Smooth muscle cell (in vitro differentiated cells): ENCODE data around the gene C5orf58. TPM values are rescaled to one million over a fixed set of nuclear protein-coding genes. Genes with fewer than 3 reads are reported as not detected.

Experiments used
- DNase-seq: peaks from one replicate; lab custom pipeline; 2025; ENCODE audit not compliant: unreplicated experiment; lab: John Stamatoyannopoulos, UW
- H2AFZ ChIP-seq: fragments of 200-600 bp; sonication (generic); 2 replicates; pipeline ENCODE4 v1.6.0; 2016; ENCODE audit warnings: antibody characterized with exemption, low read depth, mild to moderate bottlenecking
- H3F3A ChIP-seq: fragments of 200-600 bp; sonication (generic); 2 replicates; pipeline ENCODE4 v1.6.0; 2017; ENCODE audit warnings: antibody characterized with exemption, low read depth
- H3K27ac ChIP-seq: fragments of 200-600 bp; sonication (generic); 2 replicates; pipeline ENCODE4 v1.5.1; 2016; ENCODE audit warnings: low read depth, mild to moderate bottlenecking
- H3K27me3 ChIP-seq: fragments of 200-600 bp; sonication (generic); 2 replicates; pipeline ENCODE4 v1.6.1; 2016; ENCODE audit warnings: low read depth, mild to moderate bottlenecking
- H3K36me3 ChIP-seq: fragments of 200-600 bp; sonication (generic); 2 replicates; pipeline ENCODE4 v1.5.1; 2016; ENCODE audit warnings: low read depth
- H3K4me1 ChIP-seq: fragments of 200-600 bp; sonication (generic); 2 replicates; pipeline ENCODE4 v1.5.1; 2016; ENCODE audit warnings: low read depth
- H3K4me2 ChIP-seq: fragments of 200-600 bp; sonication (generic); 2 replicates; pipeline ENCODE4 v1.6.0; 2016; ENCODE audit warnings: mild to moderate bottlenecking
- H3K4me3 ChIP-seq: fragments of 200-600 bp; sonication (generic); 2 replicates; pipeline ENCODE4 v1.5.1; 2016; ENCODE audit warnings: mild to moderate bottlenecking
- H3K79me2 ChIP-seq: fragments of 200-600 bp; sonication (generic); 2 replicates; pipeline ENCODE4 v1.6.0; 2016; ENCODE audit warnings: low read depth, mild to moderate bottlenecking
- H3K9ac ChIP-seq: fragments of 200-600 bp; sonication (generic); 2 replicates; pipeline ENCODE4 v1.6.0; 2016; ENCODE audit warnings: low read depth
- H3K9me3 ChIP-seq: fragments of 200-600 bp; sonication (generic); replicated peaks from 2 replicates; pipeline ENCODE4 v1.5.1; 2016; ENCODE audit warnings: low read depth
- H4K20me1 ChIP-seq: fragments of 200-600 bp; sonication (generic); 2 replicates; pipeline ENCODE4 v1.6.0; 2016; ENCODE audit warnings: low read depth
- CTCF ChIP-seq: fragments of 200-600 bp; sonication (generic); IDR thresholded peaks from 2 replicates; pipeline ENCODE4 v1.5.1; 2017; ENCODE audit warnings: borderline replicate concordance, mild to moderate bottlenecking, antibody characterized with exemption; ENCODE audit not compliant: insufficient read depth, poor library complexity, severe bottlenecking
- WGBS: methylation state at CpG from one replicate; pipeline ENCODE4 v1.1.7; 2016; ENCODE audit warnings: low lambda C conversion rate; 5-methylcytosine and 5-hydroxymethylcytosine counted together
- polyA plus RNA-seq: library from polyadenylated mRNA; unstranded; fragments of >200 nt; fragmentation: Nextera tagmentation; extraction: Ambion mirVana; gene quantifications from 2 replicates; pipeline ENCODE4 v1.2.1, GENCODE V29; 2016
- total RNA-seq: library from RNA; depleted of rRNA; stranded (reverse); fragments of >200 nt; gene quantifications from 2 replicates; pipeline ENCODE4 v1.2.3, GENCODE V29; 2014

The C5orf58 gene
- total and polyA plus RNA-seq, 2 experiments from 2014 or later = not detected

GRCh38 chr5:170262061-170263045 lies 29.6 kb downstream of the C5orf58 start:
- Histone ChIP-seq H3K79me2 (no peaks in the 10 kb centered on the region), H3K4me3 (no peak overlapping the region), H3K4me2 (no peak overlapping the region), H3K9ac (no peak overlapping the region), H4K20me1 (no peaks in the 10 kb centered on the region), H3K4me1 (peaks cover 22% of the 10 kb centered on the region), H3K27me3 (no peaks in the 10 kb centered on the region), H3K36me3 (no peaks in the 10 kb centered on the region), H3F3A (no peaks in the 10 kb centered on the region), H2AFZ (no peak overlapping the region), H3K27ac (no peak overlapping the region), H3K9me3 (no peaks in the 10 kb centered on the region)
- 89% methylated on average over 15 of the region's 15 CpGs for WGBS
- TF ChIP-seq CTCF = no peak
- DNase-seq = no peak

GRCh38 chr5:170263906-170264305 lies 31.1 kb downstream of the C5orf58 start:
- no peak for TF ChIP-seq CTCF
- H3K9me3 ChIP-seq = no peaks in the 10 kb centered on the region
- H3K36me3 ChIP-seq = no peaks in the 10 kb centered on the region
- H4K20me1 ChIP-seq = no peaks in the 10 kb centered on the region
- H3K27me3 ChIP-seq = no peaks in the 10 kb centered on the region
- H3F3A ChIP-seq = no peaks in the 10 kb centered on the region
- H3K4me2 ChIP-seq = no peak overlapping the region
- H3K4me3 ChIP-seq = no peak overlapping the region
- no peak overlapping the region for H3K27ac ChIP-seq
- DNase-seq = no peak
- no peaks in the 10 kb centered on the region for H3K79me2 ChIP-seq
- WGBS = 92% methylated on average over 4 of the region's 4 CpGs
- no peak overlapping the region for H2AFZ ChIP-seq
- H3K4me1 ChIP-seq = peaks cover 31% of the 10 kb centered on the region
- no peak overlapping the region for H3K9ac ChIP-seq

GRCh38 chr5:170265522-170265921 lies 32.7 kb downstream of the C5orf58 start:
- Histone ChIP-seq H3K4me3 (no peak overlapping the region), H3K4me2 (peak overlapping the region; percentile 59), H3K4me1 (peaks cover 31% of the 10 kb centered on the region), H4K20me1 (no peaks in the 10 kb centered on the region), H3F3A (no peaks in the 10 kb centered on the region), H3K36me3 (no peaks in the 10 kb centered on the region), H3K27ac (peak overlapping the region; percentile 16), H2AFZ (no peak overlapping the region), H3K27me3 (no peaks in the 10 kb centered on the region), H3K79me2 (no peaks in the 10 kb centered on the region), H3K9me3 (no peaks in the 10 kb centered on the region), H3K9ac (no peak overlapping the region)
- WGBS = 12% methylated on average over 5 of the region's 5 CpGs
- TF ChIP-seq CTCF = no peak
- DNase-seq = no peak
